K562 (cell line): ENCODE measurements around the gene LIN9. TPM values are rescaled to one million over a fixed set of nuclear protein-coding genes. Genes with fewer than 3 reads are reported as not detected.
A peak's percentile ranks its signal among the peaks of the same experiment; 100 is the strongest.

Source experiments
- ATAC-seq: fragments of 200-7000 bp; cut with Tn5 transposase; 3 replicates; pipeline ENCODE4 v1.9.1; 2020; ENCODE audit warnings: moderate library complexity
- BruUV-seq: library from RNA; stranded (reverse); fragments of 400-500 nt; replicated peaks from 2 replicates; lab custom pipeline; 2021; lab: Mats Ljungman, UMichigan
- CTCF ChIA-PET: fragments of 300-600 bp; formaldehyde crosslinking; extraction: SDS; loops from one replicate; lab custom pipeline; 2021; ENCODE audit warnings: low intra/inter-chr PET ratio; lab: Yijun Ruan, JAX
- POLR2A ChIA-PET: fragments of 300-600, 350-650 bp; sonication (Branson Sonifier 250); formaldehyde crosslinking; extraction: SDS; loops from one replicate; lab custom pipeline; 2021; ENCODE audit warnings: antibody characterized with exemption, inconsistent platforms; lab: Yijun Ruan, JAX
- DNase-seq, 4 experiments: peaks; one replicate each; pipeline versions ENCODE4 v3.0.0 to v3.0.0-alpha.2; 2011 to 2018; ENCODE audit warnings: low spot score in 3 of 4, mixed read lengths in 3 of 4; ENCODE audit errors: extremely low read depth in 1 of 4
- FAIRE-seq: peaks from 2 replicates; lab custom pipeline; 2011; peaks lifted over from hg19 to GRCh38; lab: Jason Lieb, UNC
- H2AFZ ChIP-seq: 2 replicates; pipeline ENCODE4 v1.6.0; 2011; ENCODE audit warnings: low read depth, low read length, control low read depth, inconsistent platforms
- H3K27ac ChIP-seq: fragments of 200-600 bp; 3 replicates; pipeline ENCODE4 v1.8.0; 2011; ENCODE audit warnings: low read depth, mild to moderate bottlenecking, control low read depth, inconsistent platforms, low read length, moderate library complexity, mixed read lengths; ENCODE audit errors: extremely low read depth
- H3K27me3 ChIP-seq, 2 experiments: fragments of 300-600 bp in 1 of 2; 2 replicates in 1 of 2; 3 replicates in 1 of 2; pipeline versions ENCODE4 v1.6.0 to v1.8.0; 2011; ENCODE audit warnings: inconsistent platforms in 2 of 2, low read length in 2 of 2, mild to moderate bottlenecking in 1 of 2, mixed read lengths in 1 of 2, moderate library complexity in 1 of 2; ENCODE audit not compliant: control insufficient read depth in 2 of 2, insufficient read depth in 2 of 2
- H3K36me3 ChIP-seq: fragments of 300-600 bp; 3 replicates; pipeline ENCODE4 v1.8.0; 2011; ENCODE audit warnings: mild to moderate bottlenecking, low read length, inconsistent platforms; ENCODE audit not compliant: control insufficient read depth, insufficient read depth
- H3K4me1 ChIP-seq, 2 experiments: fragments of 200-600 bp in 1 of 2; replicated peaks in 1 of 2; 2 replicates in 1 of 2; 3 replicates in 1 of 2; pipeline versions ENCODE4 v1.5.1 to v1.8.0; 2011; ENCODE audit warnings: inconsistent platforms in 2 of 2, low read length in 2 of 2, mild to moderate bottlenecking in 1 of 2, mixed read lengths in 1 of 2, moderate library complexity in 1 of 2; ENCODE audit not compliant: control insufficient read depth in 2 of 2, insufficient read depth in 2 of 2
- H3K4me2 ChIP-seq: 2 replicates; pipeline ENCODE4 v1.6.1; 2011; ENCODE audit warnings: low read length, control low read depth, inconsistent platforms, mixed read lengths; ENCODE audit not compliant: insufficient read depth
- H3K4me3 ChIP-seq: fragments of 200-600 bp; sonication (generic), shearing (Covaris generic); 2 replicates; pipeline ENCODE4 v1.5.1; 2016; ENCODE audit warnings: control low read depth, inconsistent platforms
- H3K79me2 ChIP-seq: fragments of 200-600 bp; 3 replicates; pipeline ENCODE4 v1.8.0; 2011; ENCODE audit warnings: low read length, inconsistent platforms; ENCODE audit not compliant: control insufficient read depth, insufficient read depth
- H3K9ac ChIP-seq, 2 experiments: 2 replicates each; pipeline versions ENCODE4 v1.6.0 to v1.6.1; 2011; ENCODE audit warnings: low read depth in 2 of 2, low read length in 2 of 2, control low read depth in 1 of 2, inconsistent platforms in 1 of 2, mild to moderate bottlenecking in 1 of 2, mixed read lengths in 1 of 2; ENCODE audit not compliant: insufficient read depth in 1 of 2
- H3K9me1 ChIP-seq: one replicate; pipeline ENCODE4 v1.6.0; 2011; ENCODE audit warnings: inconsistent platforms, mild to moderate bottlenecking, low read length, moderate library complexity; ENCODE audit not compliant: control insufficient read depth, insufficient read depth
- H3K9me3 ChIP-seq: replicated peaks from 2 replicates; pipeline ENCODE4 v1.5.1; 2011; ENCODE audit warnings: low read depth, low read length, inconsistent platforms; ENCODE audit not compliant: control insufficient read depth, insufficient read depth
- H4K20me1 ChIP-seq: replicated peaks from 2 replicates; pipeline ENCODE4 v1.6.1; 2011; ENCODE audit warnings: low read length, inconsistent platforms, mixed read lengths; ENCODE audit not compliant: control insufficient read depth, insufficient read depth
- BRCA1 ChIP-seq, 2 experiments: fragments of 450-650 bp in 1 of 2; sonication (generic) in 1 of 2; formaldehyde crosslinking in 1 of 2; IDR thresholded peaks; 2 replicates each; pipeline versions ENCODE4 v1.5.0 to v1.6.1; 2017 to 2020; ENCODE audit warnings: mild to moderate bottlenecking in 1 of 2, missing genetic modification reagents in 1 of 2
- CTCF ChIP-seq, 3 experiments: IDR thresholded peaks in 2 of 3; conservative IDR thresholded peaks in 1 of 3; 2 replicates each; pipeline ENCODE4 v1.5.1; 2011 to 2012; ENCODE audit warnings: low read length in 3 of 3, mild to moderate bottlenecking in 3 of 3, control low read depth in 2 of 3, improper control_type of control experiment in 1 of 3, inconsistent platforms in 1 of 3, low read depth in 1 of 3, mixed read lengths in 1 of 3, moderate library complexity in 1 of 3; ENCODE audit not compliant: insufficient read depth in 2 of 3
- GABPB1 ChIP-seq: sonication (generic); formaldehyde crosslinking; IDR thresholded peaks from 2 replicates; pipeline ENCODE4 v1.8.0; 2022; ENCODE audit warnings: mild to moderate bottlenecking, missing genetic modification reagents
- HDAC2 ChIP-seq: fragments of 450-650 bp; IDR thresholded peaks from 2 replicates; pipeline ENCODE4 v1.6.1; 2016; ENCODE audit warnings: mild to moderate bottlenecking
- NFIX ChIP-seq: fragments of 250-450 bp; sonication (Bioruptor Pico); IDR thresholded peaks from 2 replicates; pipeline ENCODE4 v1.4.0; 2020; ENCODE audit warnings: low read depth, mild to moderate bottlenecking, moderate library complexity
- TOE1 ChIP-seq, 2 experiments: fragments of 450-650 bp in 1 of 2; sonication (generic) in 1 of 2; formaldehyde crosslinking in 1 of 2; IDR thresholded peaks; 2 replicates each; pipeline versions ENCODE4 v1.7.1 to v1.8.0; 2016 to 2022; ENCODE audit warnings: borderline replicate concordance in 2 of 2, mild to moderate bottlenecking in 2 of 2, antibody characterized with exemption in 1 of 2, inconsistent platforms in 1 of 2, low read depth in 1 of 2, missing genetic modification reagents in 1 of 2, moderate library complexity in 1 of 2
- whole genome bisulfite sequencing: fragments of 100-300 bp; shearing (Covaris generic); methylation state at CpG from one replicate; pipeline ENCODE4 v1.1.6; 2016; ENCODE audit warnings: low coverage, mixed read lengths; ENCODE audit not compliant: insufficient coverage; ENCODE audit errors: missing lambda C conversion rate; 5-methylcytosine and 5-hydroxymethylcytosine counted together
- in situ Hi-C: fragments of 300-500 bp; cut with MboI; formaldehyde crosslinking; loops from 4 replicates; pipeline ENCODE4 v1.15.0; 2018; ENCODE audit warnings: inconsistent platforms, mixed read lengths
- intact Hi-C: fragments of 100-400 bp; cut with micrococcal nuclease; formaldehyde crosslinking; loops from 2 replicates; pipeline ENCODE4 v1.14.2; 2022
- polyA plus RNA-seq, 8 experiments: library from polyadenylated mRNA; depleted of rRNA in 4 of 8; stranded (reverse) in 5 of 8; unstranded in 3 of 8; fragments of >200 nt; fragmentation: Nextera tagmentation in 2 of 8; fragmentation: Illumina TruSeq in 1 of 8; extraction: Ambion mirVana in 2 of 8; extraction: Trizol in 1 of 8; gene quantifications; 2 replicates each; pipeline versions ENCODE4 v1.2.1 to v1.2.3, GENCODE V29; 2011 to 2014; ENCODE audit warnings: inconsistent platforms in 1 of 8, missing spikeins in 1 of 8
- total RNA-seq, 7 experiments: library from RNA; depleted of rRNA in 6 of 7; stranded (reverse); fragments of >200 nt in 6 of 7; fragmentation: Illumina TruSeq in 2 of 7; extraction: Trizol in 2 of 7; gene quantifications; 2 replicates each; pipeline versions ENCODE4 v1.2.1 to v1.2.3, GENCODE V29; 2011 to 2021; ENCODE audit warnings: low replicate concordance in 1 of 7

Gene LIN9
- total and polyA plus RNA-seq, 9 of the 15 experiments (the other 6 are each of a cell fraction or from before 2014, with no cell fraction given) = 18.8 to 33.0 (median 25.5) TPM

GRCh38 chr1:226211181-226211821, 97.7 kb downstream of the LIN9 start:
- H3K9me1 ChIP-seq = no peaks in the 10 kb centered on the region
- in situ Hi-C loops = no loop called here
- 0 out of 6 replicates have a peak, but pooled peaks of 1 of the 3 experiments have one; percentile 4 for TF ChIP-seq CTCF (IDR thresholded peaks at IDR 0.05 in 2 of 3, conservative IDR thresholded peaks at IDR 0.05 in 1 of 3; ENCODE audit: insufficient read depth in 2 of 3, low read depth in 1 of 3, low read length in 3 of 3)
- TF ChIP-seq BRCA1 (IDR thresholded peaks at IDR 0.05) = no peak
- TF ChIP-seq BRCA1 (CRISPR knock-in tag; IDR thresholded peaks at IDR 0.05) = no peak
- TF ChIP-seq HDAC2 = no peak
- TF ChIP-seq TOE1 (IDR thresholded peaks at IDR 0.05; ENCODE audit: borderline replicate concordance) = no peak
- no peak for TF ChIP-seq TOE1 (CRISPR knock-in tag; IDR thresholded peaks at IDR 0.05; ENCODE audit: borderline replicate concordance, low read depth)
- TF ChIP-seq GABPB1 (CRISPR knock-in tag) = no peak
- 0 out of 2 replicates have a peak, but pooled peaks have one; percentile 6 for TF ChIP-seq NFIX (CRISPR knock-in tag)
- 5% methylated on average over 5 of the region's 5 CpGs for WGBS
- no TSS peak for BruUV-seq
- H3K9ac ChIP-seq = no peak overlapping the region
- no peaks in the 10 kb centered on the region for H3K9me3 ChIP-seq
- H2AFZ ChIP-seq = no peak overlapping the region
- FAIRE-seq (no peak), ATAC-seq (no peak), DNase-seq (no peak)
- H3K27ac ChIP-seq = no peak overlapping the region
- POLR2A ChIA-PET = interaction anchor here (0.7 to 1.1 kb wide), 3 partner anchors 9 to 15 kb away, joined by 3 read pairs; no protein-coding TSS in a partner anchor
- CTCF ChIA-PET = no interaction called here
- H3K36me3 ChIP-seq = no peaks in the 10 kb centered on the region
- H3K4me3 ChIP-seq = no peak overlapping the region
- H4K20me1 ChIP-seq = peaks cover 4% of the 10 kb centered on the region; the same call in 1 of the 2 replicates
- peaks cover 16 to 18% of the 10 kb centered on the region in 2 experiments; a peak in 4 of 5 replicates for H3K27me3 ChIP-seq
- H3K79me2 ChIP-seq = no peaks in the 10 kb centered on the region
- intact Hi-C loops = no loop called here
- no peak overlapping the region for H3K4me2 ChIP-seq
- peaks cover 5 to 7% of the 10 kb centered on the region in 2 experiments for H3K4me1 ChIP-seq
